NCI-H187 treated with DMSO at 0.1 percent for 48 hours (cell line): ENCODE measurements around the gene NANOG.
"Not testable (repeated sequence)": the region's sequence is repeated elsewhere in the genome, so short reads cannot be mapped to it uniquely, and the experiment has no call there.

Experiments used
- DNase-seq: peaks from one replicate; lab custom pipeline; 2025; lab: John Stamatoyannopoulos, UW

The NANOG gene

DNA sequence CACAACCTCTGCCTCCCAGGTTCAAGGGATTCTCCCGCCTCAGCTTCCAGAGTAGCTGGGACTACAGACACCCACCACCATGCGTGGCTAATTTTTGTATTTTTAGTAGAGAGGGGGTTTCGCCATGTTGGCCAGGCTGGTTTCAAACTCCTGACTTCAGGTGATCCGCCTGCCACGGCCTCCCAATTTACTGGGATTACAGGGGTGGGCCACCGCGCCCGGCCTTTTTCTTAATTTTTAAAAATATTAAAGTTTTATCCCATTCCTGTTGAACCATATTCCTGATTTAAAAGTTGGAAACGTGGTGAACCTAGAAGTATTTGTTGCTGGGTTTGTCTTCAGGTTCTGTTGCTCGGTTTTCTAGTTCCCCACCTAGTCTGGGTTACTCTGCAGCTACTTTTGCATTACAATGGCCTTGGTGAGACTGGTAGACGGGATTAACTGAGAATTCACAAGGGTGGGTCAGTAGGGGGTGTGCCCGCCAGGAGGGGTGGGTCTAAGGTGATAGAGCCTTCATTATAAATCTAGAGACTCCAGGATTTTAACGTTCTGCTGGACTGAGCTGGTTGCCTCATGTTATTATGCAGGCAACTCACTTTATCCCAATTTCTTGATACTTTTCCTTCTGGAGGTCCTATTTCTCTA is at the start of gene NANOG:
NANOG (plus strand) TSS at position 519 of the 645 bp plus-strand sequence. CDS start 213 bp downstream, outside the sequence.
- not testable (repeated sequence) for DNase-seq

- DNase-seq, result no peak
Measured at GRCh38 chr12:7747246-7747645, 42.0 kb upstream of the NANOG start, which contains the start of gene CLEC4C. CLEC4C (minus strand) TSS chr12:7747375; CDS start chr12:7747348, 27 bp downstream.

DNA sequence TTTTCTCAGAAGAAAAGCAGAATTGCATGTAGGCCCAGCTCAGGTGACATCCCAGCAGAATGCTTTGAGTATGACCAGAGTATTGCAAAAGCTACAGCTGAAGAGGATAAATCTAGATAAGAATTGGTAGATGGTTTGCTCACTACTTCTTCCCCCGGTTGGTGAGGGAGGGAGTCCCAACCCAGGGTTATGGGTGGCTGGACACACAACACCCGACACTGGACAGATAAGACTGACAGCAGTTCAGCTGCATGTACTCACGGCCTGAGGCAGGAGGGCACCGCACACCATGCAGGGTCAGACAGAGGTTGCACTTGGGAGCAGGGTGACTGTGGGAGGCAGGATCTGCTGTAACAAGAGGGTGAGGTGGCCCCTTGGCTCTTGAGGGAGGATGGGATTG is 40.4 kb upstream of the NANOG start:
- no peak for DNase-seq

DNA sequence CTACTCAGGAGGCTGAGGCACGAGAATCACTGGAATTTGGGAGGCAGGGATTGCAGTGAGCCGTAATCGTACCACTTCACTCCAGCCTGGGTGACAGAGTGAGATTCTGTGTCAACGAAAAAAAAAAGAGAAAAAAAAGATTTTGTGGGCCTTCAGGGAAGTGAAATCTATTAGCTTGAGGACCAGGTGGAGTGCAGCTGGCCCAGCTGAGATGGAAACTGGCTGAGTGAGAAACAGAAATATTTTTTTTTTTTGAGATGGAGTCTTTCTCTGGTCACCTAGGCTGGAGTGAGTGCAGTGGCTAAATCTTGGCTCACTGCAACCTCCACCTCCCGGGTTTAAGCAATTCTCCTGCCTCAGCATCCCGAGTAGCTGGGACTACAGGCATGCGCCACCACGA is 39.8 kb upstream of the NANOG start:
- no peak for DNase-seq

DNA sequence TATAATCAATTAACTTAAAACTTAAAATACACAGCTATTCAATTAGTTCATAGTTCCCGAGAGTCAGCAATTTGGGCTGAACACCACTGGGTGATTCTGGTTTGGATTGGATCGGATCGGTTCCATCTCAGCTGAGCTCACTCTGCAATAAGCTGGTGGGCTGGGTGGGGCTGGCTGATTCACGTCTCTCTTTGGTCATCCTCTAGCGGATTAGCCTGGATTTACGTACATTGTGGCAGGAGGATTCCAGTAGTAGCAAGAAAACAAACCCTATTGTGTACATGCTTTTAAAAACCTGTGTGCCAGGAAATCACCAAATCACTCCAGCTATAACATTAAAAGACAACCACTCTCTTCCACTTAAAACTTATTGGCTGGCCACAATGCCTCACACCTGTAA is 38.9 kb upstream of the NANOG start:
- DNase-seq, result no peak

DNA sequence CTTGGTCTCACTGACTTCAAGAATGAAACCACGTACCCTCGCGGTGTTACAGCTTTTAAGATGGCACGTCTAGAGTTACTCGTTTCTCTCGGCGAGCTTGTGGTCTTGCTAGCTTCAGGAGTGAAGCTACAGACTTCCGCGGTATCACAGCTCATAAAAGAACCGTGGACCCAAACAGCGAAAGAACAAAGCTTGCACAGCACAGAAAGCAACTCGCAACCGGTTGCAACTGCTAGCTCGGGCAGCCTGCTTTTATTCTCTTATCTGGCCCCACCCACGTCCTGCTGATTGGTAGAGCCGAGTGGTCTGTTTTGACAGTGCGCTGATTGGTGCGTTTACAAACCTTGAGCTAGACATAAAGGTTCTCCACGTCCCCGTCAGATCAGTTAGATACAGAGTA is 37.8 kb upstream of the NANOG start:
- DNase-seq, result no peak

DNA sequence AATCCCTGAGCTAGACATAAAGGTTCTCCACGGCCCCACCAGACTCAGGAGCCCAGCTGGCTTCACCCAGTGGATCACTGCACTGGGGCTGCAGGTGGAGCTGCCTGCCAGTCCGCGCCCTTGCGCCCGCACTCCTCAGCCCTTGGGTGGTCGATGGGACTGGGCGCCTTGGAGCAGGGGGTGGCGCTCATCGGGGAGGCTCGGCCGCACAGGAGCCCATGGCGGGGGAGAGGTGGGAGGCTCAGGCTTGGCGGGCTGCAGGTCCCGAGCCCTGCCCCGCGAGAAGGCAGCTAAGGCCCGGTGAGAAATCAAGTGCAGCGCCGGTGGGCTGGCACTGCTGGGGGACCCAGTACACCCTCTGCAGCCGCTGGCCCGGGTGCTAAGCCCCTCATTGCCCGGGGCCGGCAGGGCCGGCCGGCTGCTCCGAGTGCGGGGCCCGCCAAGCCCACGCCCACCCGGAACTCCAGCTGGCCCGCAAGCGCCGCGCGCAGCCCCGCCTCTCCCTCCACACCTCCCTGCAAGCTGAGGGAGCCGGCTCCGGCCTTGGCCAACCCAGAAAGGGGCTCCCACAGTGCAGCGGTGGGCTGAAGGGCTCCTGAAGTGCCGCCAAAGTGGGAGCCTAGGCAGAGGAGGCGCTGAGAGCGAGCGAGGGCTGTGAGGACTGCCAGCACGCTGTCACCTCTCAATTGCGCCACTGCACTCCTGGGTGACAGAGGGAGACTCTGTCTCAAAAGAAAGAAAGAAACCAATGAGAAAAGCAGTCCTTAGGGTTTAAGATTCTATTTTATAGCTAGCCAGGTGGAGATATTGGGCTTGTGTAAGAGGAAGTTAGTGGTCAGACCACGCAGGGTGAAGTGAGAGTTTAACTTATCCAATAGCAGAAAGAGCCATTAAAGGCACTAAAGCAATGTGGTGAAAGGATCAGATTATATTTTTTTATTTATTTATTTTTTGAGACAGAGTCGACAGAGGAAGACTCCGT is 37.0 kb upstream of the NANOG start:
- not testable (repeated sequence) for DNase-seq

DNA sequence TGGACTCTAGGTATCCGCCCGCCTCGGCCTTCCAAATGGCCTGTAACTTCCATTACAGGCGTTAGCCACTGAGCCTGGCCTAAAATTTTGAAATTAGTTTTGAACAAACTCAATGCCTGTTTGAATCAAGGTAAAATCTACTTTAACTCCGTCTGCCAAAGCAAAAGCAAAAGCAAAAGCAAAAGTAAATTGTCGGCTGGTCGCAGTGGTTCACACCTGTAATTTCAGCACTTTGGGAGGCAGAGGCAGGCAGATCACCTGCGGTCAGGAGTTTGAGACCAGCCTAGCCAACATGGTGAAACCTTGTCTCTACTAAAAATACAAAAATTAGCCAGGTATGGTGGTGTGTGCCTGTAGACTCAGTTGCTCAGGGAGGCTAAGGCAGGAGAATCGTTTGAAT is 33.5 kb upstream of the NANOG start:
- not testable (repeated sequence) for DNase-seq

DNA sequence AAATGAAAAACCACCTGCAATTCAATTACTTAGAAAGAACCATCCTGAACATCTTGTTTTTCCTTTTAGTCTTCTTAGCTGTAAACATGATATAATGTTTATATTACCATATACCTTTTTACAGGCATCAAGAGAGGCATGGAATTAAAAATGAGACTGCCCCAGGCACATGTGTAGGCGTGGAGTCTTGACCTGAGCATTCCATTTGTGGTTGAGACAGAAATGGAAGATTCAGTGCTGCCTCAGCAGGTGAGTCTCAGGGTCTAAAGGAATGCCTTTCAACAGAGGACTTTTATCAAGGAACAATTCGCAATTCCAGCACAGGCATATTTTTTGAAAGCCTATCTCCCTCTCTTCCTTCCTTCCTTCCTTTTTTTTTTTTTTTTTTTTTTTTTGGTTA is 32.2 kb upstream of the NANOG start:
- DNase-seq, result no peak

GRCh38 chr12:7758766-7759140 is 30.4 kb upstream of the NANOG start:
- no peak for DNase-seq

DNA sequence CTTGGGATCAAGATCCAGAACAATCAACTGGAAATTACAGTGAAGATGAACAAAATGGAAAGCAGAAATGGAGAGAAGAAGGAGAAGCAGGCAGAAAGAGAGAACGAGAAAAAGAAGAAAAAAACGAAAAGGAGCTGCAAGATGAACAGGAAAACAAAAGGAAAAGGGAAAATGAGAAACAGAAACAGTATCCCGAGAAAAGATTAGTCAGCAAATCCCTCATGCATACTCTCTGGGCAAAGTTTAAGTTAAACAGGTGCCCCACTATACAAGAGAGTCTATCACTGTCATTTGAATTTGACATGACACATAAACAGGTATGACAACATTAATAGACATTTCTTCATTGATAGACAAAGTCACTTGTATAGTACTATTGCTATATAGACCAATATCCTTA is 19.2 kb upstream of the NANOG start:
- DNase-seq, result no peak

- DNase-seq, result no peak
Measured at GRCh38 chr12:7781274-7781673, 7.9 kb upstream of the NANOG start.

DNA sequence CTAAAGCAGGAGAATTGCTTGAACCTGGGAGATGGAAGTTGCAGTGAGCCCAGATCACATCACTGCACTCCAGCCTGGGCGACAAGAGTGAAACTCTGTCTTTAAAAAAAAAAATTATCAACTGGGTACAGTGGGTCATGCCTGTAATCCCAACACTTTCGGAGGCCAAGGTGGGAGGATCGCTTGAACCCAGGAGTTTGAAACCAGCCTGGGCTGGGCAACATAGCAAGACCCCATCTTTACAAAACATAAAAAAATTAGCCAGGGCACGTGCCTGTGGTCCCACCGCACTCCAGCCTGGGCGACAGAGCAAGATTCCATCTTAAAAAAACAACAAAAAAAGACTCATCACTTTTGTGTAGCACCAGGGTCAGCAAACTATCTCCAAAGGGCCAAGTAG is 7.1 kb upstream of the NANOG start:
- DNase-seq, result no peak

DNA sequence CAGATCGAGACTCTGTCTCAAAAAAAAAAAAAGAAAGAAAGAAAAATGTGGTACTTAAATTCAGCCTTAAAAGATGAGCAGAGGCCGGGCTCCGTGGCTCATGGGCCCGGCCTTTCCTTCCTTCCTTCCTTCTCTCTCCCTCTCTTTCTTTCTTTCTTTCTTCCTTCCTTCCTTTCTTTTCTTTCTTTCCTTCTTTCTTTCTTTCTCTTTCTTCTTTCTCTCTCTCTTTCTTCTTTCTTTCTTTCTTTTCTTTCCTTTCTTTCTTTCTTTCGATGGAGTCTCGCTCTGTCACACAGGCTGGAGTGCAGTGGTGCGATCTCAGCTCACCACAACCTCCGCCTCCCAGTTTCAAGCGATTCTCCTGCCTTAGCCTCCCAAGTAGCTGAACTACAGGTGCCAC is 5.8 kb upstream of the NANOG start:
- not testable (repeated sequence) for DNase-seq

GRCh38 chr12:7784701-7785100 is 4.5 kb upstream of the NANOG start:
- DNase-seq, result no peak

GRCh38 chr12:7787574-7788293 is 1.5 kb upstream of the NANOG start:
- DNase-seq, result no peak

DNA sequence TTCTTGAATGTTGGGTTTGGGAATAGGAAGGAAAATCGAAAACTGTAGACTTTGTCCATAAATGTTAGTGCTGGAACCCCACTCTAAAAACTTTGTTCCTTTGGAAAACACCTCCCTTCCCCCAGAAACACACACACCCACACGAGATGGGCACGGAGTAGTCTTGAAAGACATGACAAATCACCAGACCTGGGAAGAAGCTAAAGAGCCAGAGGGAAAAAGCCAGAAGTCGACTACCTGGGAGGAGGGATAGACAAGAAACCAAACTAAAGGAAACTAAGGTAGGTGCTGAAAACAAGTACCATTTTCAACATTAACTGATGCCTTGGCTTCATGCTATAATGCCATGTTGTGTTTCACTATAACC is 925 bp upstream of the NANOG start:
- DNase-seq, result no peak

- no peak for DNase-seq
Measured at GRCh38 chr12:7793211-7793610, 4.0 kb downstream of the NANOG start.

GRCh38 chr12:7797269-7797668 is 8.1 kb downstream of the NANOG start:
- DNase-seq, result not testable (repeated sequence)

GRCh38 chr12:7797698-7798398 is 8.6 kb downstream of the NANOG start:
- no peak for DNase-seq

DNA sequence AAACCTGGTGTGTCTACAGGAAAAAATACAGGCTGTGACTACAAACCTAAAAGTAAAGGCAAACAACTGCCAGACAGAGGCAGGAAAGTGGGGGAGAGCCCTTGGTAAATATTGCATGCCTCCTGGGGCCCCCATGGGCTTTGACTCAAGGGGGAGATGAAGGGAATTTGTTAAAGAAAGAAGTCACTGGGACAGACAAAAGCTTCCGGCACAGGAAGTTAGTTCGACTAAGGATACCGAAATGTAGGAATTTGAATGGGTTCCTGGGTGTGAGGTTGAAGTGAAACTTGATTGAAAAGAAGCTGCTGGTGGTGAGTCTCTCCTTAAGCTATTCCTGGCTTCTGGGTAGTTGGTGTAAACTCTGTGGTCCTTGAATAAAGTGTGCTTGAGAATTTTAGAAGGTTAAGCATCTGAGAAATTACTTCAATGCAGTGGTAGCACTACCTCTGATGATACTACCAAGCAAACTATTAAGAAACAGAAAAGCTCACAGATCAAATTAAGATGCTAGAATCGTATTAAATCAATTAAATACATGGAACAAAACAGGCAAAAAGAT is 9.6 kb downstream of the NANOG start:
- not testable (repeated sequence) for DNase-seq

GRCh38 chr12:7801460-7801859 is 12.3 kb downstream of the NANOG start:
- no peak for DNase-seq
